ENCODE data around the gene ATP2B1.

Gene ATP2B1

GRCh38 chr12:89736995-89737394 is 28.4 kb upstream of the ATP2B1 start:
- H3K9ac ChIP-seq (ENCODE audit: low read depth, low read length), result no peak overlapping the region
- H3K27me3 ChIP-seq (ENCODE audit: control insufficient read depth, insufficient read depth, low read length), result no peaks in the 10 kb centered on the region
- H3K9me3 ChIP-seq (ENCODE audit: control insufficient read depth, insufficient read depth, low read length), result no peaks in the 10 kb centered on the region
- H3K4me3 ChIP-seq (ENCODE audit: low read depth, low read length), result no peak overlapping the region
- no peaks in the 10 kb centered on the region for H3K4me1 ChIP-seq (ENCODE audit: control insufficient read depth, insufficient read depth, low read length)
- H3K36me3 ChIP-seq (ENCODE audit: control insufficient read depth, insufficient read depth, low read length), result no peaks in the 10 kb centered on the region

- Histone ChIP-seq H3K27me3 (ENCODE audit: control insufficient read depth, insufficient read depth, low read length) (no peaks in the 10 kb centered on the region), H3K4me1 (ENCODE audit: control insufficient read depth, insufficient read depth, low read length) (no peaks in the 10 kb centered on the region), H3K36me3 (ENCODE audit: control insufficient read depth, insufficient read depth, low read length) (no peaks in the 10 kb centered on the region), H3K9ac (ENCODE audit: low read depth, low read length) (no peak overlapping the region), H3K4me3 (ENCODE audit: low read depth, low read length) (no peak overlapping the region), H3K9me3 (ENCODE audit: control insufficient read depth, insufficient read depth, low read length) (no peaks in the 10 kb centered on the region)
These were observed 25.1 kb upstream of the ATP2B1 start for GRCh38 chr12:89733579-89734201.

- Histone ChIP-seq H3K27me3 (ENCODE audit: control insufficient read depth, insufficient read depth, low read length) (no peaks in the 10 kb centered on the region), H3K9me3 (ENCODE audit: control insufficient read depth, insufficient read depth, low read length) (no peaks in the 10 kb centered on the region), H3K36me3 (ENCODE audit: control insufficient read depth, insufficient read depth, low read length) (no peaks in the 10 kb centered on the region), H3K9ac (ENCODE audit: low read depth, low read length) (no peak overlapping the region), H3K4me3 (ENCODE audit: low read depth, low read length) (no peak overlapping the region), H3K4me1 (ENCODE audit: control insufficient read depth, insufficient read depth, low read length) (no peaks in the 10 kb centered on the region)
These were observed 23.9 kb upstream of the ATP2B1 start for GRCh38 chr12:89732522-89732921.

- Histone ChIP-seq H3K4me3 (ENCODE audit: low read depth, low read length) (no peak overlapping the region), H3K27me3 (ENCODE audit: control insufficient read depth, insufficient read depth, low read length) (no peaks in the 10 kb centered on the region), H3K36me3 (ENCODE audit: control insufficient read depth, insufficient read depth, low read length) (no peaks in the 10 kb centered on the region), H3K9me3 (ENCODE audit: control insufficient read depth, insufficient read depth, low read length) (no peaks in the 10 kb centered on the region), H3K9ac (ENCODE audit: low read depth, low read length) (no peak overlapping the region), H3K4me1 (ENCODE audit: control insufficient read depth, insufficient read depth, low read length) (no peaks in the 10 kb centered on the region)
These were observed 23.0 kb upstream of the ATP2B1 start for GRCh38 chr12:89731614-89732013.

GRCh38 chr12:89731089-89731488 is 22.5 kb upstream of the ATP2B1 start:
- Histone ChIP-seq H3K4me1 (ENCODE audit: control insufficient read depth, insufficient read depth, low read length) (no peaks in the 10 kb centered on the region), H3K4me3 (ENCODE audit: low read depth, low read length) (no peak overlapping the region), H3K27me3 (ENCODE audit: control insufficient read depth, insufficient read depth, low read length) (no peaks in the 10 kb centered on the region), H3K36me3 (ENCODE audit: control insufficient read depth, insufficient read depth, low read length) (no peaks in the 10 kb centered on the region), H3K9me3 (ENCODE audit: control insufficient read depth, insufficient read depth, low read length) (no peaks in the 10 kb centered on the region), H3K9ac (ENCODE audit: low read depth, low read length) (no peak overlapping the region)

GRCh38 chr12:89729946-89730459 is 21.4 kb upstream of the ATP2B1 start:
- H3K4me3 ChIP-seq (ENCODE audit: low read depth, low read length), result no peak overlapping the region
- no peaks in the 10 kb centered on the region for H3K36me3 ChIP-seq (ENCODE audit: control insufficient read depth, insufficient read depth, low read length)
- H3K9me3 ChIP-seq (ENCODE audit: control insufficient read depth, insufficient read depth, low read length), result no peaks in the 10 kb centered on the region
- H3K9ac ChIP-seq (ENCODE audit: low read depth, low read length), result no peak overlapping the region
- no peaks in the 10 kb centered on the region for H3K27me3 ChIP-seq (ENCODE audit: control insufficient read depth, insufficient read depth, low read length)
- H3K4me1 ChIP-seq (ENCODE audit: control insufficient read depth, insufficient read depth, low read length), result no peaks in the 10 kb centered on the region

GRCh38 chr12:89723276-89723675 is 14.6 kb upstream of the ATP2B1 start:
- no peaks in the 10 kb centered on the region for H3K27me3 ChIP-seq (ENCODE audit: control insufficient read depth, insufficient read depth, low read length)
- no peak overlapping the region for H3K9ac ChIP-seq (ENCODE audit: low read depth, low read length)
- no peaks in the 10 kb centered on the region for H3K36me3 ChIP-seq (ENCODE audit: control insufficient read depth, insufficient read depth, low read length)
- H3K4me1 ChIP-seq (ENCODE audit: control insufficient read depth, insufficient read depth, low read length), result no peaks in the 10 kb centered on the region
- no peak overlapping the region for H3K4me3 ChIP-seq (ENCODE audit: low read depth, low read length)
- no peaks in the 10 kb centered on the region for H3K9me3 ChIP-seq (ENCODE audit: control insufficient read depth, insufficient read depth, low read length)

- H3K4me1 ChIP-seq (ENCODE audit: control insufficient read depth, insufficient read depth, low read length), result no peaks in the 10 kb centered on the region
- H3K9ac ChIP-seq (ENCODE audit: low read depth, low read length), result no peak overlapping the region
- H3K27me3 ChIP-seq (ENCODE audit: control insufficient read depth, insufficient read depth, low read length), result no peaks in the 10 kb centered on the region
- H3K4me3 ChIP-seq (ENCODE audit: low read depth, low read length), result no peak overlapping the region
- H3K9me3 ChIP-seq (ENCODE audit: control insufficient read depth, insufficient read depth, low read length), result no peaks in the 10 kb centered on the region
- H3K36me3 ChIP-seq (ENCODE audit: control insufficient read depth, insufficient read depth, low read length), result no peaks in the 10 kb centered on the region
These were observed 12.8 kb upstream of the ATP2B1 start for GRCh38 chr12:89721291-89721987.

- no peaks in the 10 kb centered on the region for H3K36me3 ChIP-seq (ENCODE audit: control insufficient read depth, insufficient read depth, low read length)
- no peak overlapping the region for H3K9ac ChIP-seq (ENCODE audit: low read depth, low read length)
- no peaks in the 10 kb centered on the region for H3K4me1 ChIP-seq (ENCODE audit: control insufficient read depth, insufficient read depth, low read length)
- H3K9me3 ChIP-seq (ENCODE audit: control insufficient read depth, insufficient read depth, low read length), result no peaks in the 10 kb centered on the region
- no peak overlapping the region for H3K4me3 ChIP-seq (ENCODE audit: low read depth, low read length)
- H3K27me3 ChIP-seq (ENCODE audit: control insufficient read depth, insufficient read depth, low read length), result no peaks in the 10 kb centered on the region
These were observed 9.3 kb upstream of the ATP2B1 start for GRCh38 chr12:89717759-89718523.

GRCh38 chr12:89712706-89713105 is 4.1 kb upstream of the ATP2B1 start:
- Histone ChIP-seq H3K4me3 (ENCODE audit: low read depth, low read length) (no peak overlapping the region), H3K4me1 (ENCODE audit: control insufficient read depth, insufficient read depth, low read length) (no peaks in the 10 kb centered on the region), H3K9ac (ENCODE audit: low read depth, low read length) (no peak overlapping the region), H3K36me3 (ENCODE audit: control insufficient read depth, insufficient read depth, low read length) (no peaks in the 10 kb centered on the region), H3K27me3 (ENCODE audit: control insufficient read depth, insufficient read depth, low read length) (peaks cover 15% of the 10 kb centered on the region), H3K9me3 (ENCODE audit: control insufficient read depth, insufficient read depth, low read length) (no peaks in the 10 kb centered on the region)

- peaks cover 3% of the 10 kb centered on the region for H3K4me1 ChIP-seq (ENCODE audit: control insufficient read depth, insufficient read depth, low read length)
- no peaks in the 10 kb centered on the region for H3K9me3 ChIP-seq (ENCODE audit: control insufficient read depth, insufficient read depth, low read length)
- no peaks in the 10 kb centered on the region for H3K36me3 ChIP-seq (ENCODE audit: control insufficient read depth, insufficient read depth, low read length)
- H3K4me3 ChIP-seq (ENCODE audit: low read depth, low read length), result no peak overlapping the region
- peaks cover 28% of the 10 kb centered on the region for H3K27me3 ChIP-seq (ENCODE audit: control insufficient read depth, insufficient read depth, low read length)
- no peak overlapping the region for H3K9ac ChIP-seq (ENCODE audit: low read depth, low read length)
These were observed 2.5 kb upstream of the ATP2B1 start for GRCh38 chr12:89710873-89711750.

Measured in iPS-15b (cell line).